ENCODE measurements around the gene RAB11FIP3. TPM values are rescaled to one million over a fixed set of nuclear protein-coding genes. Genes with fewer than 3 reads are reported as not detected.
"Not testable (repeated sequence)": the region's sequence is repeated elsewhere in the genome, so short reads cannot be mapped to it uniquely, and the experiment has no call there.

The RAB11FIP3 gene
- total RNA-seq, 1 donor from 2014 or later = 53.8 TPM

DNA sequence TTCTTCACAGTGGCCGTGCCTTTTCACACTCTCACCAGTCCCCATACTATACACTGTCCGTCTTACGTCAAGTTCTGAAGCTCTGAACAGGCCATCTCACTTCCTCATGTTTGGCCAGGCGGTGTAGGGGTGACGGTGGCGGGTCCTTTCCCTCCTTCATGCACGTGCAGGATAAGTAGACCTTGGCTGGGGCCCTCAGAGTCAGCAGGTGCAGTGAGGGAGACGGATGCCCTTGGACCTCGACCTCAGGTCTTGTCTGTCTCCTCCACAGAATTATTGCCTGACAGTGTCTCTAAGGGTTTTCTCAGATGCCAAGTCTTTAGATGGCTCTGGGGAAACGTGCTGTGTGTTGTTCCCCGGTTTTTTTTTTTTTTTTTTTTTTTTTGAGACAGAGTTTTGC lies 37.6 kb downstream of the RAB11FIP3 start:
- DNase-seq (ENCODE audit: extremely low read depth, low read depth, low spot score) = no peak

DNA sequence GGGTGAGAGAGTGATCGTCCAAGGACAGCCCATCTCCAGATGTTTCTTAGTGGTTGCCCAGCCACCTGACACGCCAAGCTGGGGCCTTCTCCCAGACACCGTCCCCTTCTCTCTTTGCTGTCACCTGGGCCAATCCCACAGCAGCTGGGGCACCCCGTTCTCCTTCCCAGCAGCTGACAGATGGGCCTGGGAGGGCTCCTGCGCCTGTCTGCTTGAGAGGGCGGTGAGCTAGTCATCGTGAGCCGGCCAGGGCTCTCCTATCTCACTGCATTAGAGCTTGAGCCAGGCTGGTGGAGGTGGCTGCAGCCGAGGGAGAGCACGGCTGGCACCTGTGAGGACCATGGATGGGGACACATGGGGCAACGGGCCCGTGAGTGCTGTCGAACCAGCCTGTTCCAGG lies 41.2 kb downstream of the RAB11FIP3 start:
- no peak for DNase-seq (ENCODE audit: extremely low read depth, low read depth, low spot score)

GRCh38 chr16:467249-467871 lies 41.9 kb downstream of the RAB11FIP3 start:
- DNase-seq (ENCODE audit: extremely low read depth, low read depth, low spot score) = not testable (repeated sequence)

DNA sequence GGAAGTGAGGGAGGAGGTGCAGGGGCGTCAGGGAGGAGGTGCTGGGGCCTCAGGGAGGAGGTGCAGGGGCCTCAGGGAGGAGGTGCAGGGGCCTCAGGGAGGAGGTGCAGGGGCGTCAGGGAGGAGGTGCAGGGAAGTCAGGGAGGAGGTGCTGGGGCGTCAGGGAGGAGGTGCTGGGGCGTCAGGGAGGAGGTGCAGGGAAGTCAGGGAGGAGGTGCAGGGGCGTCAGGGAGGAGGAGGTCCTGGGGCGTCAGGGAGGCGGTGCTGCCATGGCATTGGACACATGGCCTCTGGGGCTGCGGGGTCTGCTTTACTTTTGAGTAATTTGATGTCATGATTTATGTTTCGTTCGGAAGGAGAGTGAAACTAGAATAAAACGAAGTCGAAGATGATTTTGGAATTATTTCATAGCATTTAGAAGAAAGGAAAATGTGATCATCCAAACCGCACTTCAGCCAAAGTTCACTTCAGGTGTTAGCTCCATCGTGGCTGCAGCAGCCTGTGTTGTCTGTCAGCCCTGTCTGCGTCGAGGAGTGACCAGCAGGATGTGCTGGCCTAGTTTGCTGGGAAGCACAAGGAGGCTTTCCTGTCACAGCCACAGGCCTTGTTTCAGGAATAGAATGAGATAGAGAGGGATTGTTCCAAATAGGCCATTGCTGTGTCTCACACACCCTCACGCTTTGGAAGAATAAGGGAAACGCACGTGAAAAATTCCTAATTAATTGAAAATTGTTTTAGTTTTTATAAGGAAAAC lies 42.8 kb downstream of the RAB11FIP3 start:
- DNase-seq (ENCODE audit: extremely low read depth, low read depth, low spot score) = no peak

- DNase-seq (ENCODE audit: extremely low read depth, low read depth, low spot score) = not testable (repeated sequence)
Observed at GRCh38 chr16:469459-469858, 44.0 kb downstream of the RAB11FIP3 start.

GRCh38 chr16:470418-470817 lies 45.0 kb downstream of the RAB11FIP3 start:
- no peak for DNase-seq (ENCODE audit: extremely low read depth, low read depth, low spot score)

DNA sequence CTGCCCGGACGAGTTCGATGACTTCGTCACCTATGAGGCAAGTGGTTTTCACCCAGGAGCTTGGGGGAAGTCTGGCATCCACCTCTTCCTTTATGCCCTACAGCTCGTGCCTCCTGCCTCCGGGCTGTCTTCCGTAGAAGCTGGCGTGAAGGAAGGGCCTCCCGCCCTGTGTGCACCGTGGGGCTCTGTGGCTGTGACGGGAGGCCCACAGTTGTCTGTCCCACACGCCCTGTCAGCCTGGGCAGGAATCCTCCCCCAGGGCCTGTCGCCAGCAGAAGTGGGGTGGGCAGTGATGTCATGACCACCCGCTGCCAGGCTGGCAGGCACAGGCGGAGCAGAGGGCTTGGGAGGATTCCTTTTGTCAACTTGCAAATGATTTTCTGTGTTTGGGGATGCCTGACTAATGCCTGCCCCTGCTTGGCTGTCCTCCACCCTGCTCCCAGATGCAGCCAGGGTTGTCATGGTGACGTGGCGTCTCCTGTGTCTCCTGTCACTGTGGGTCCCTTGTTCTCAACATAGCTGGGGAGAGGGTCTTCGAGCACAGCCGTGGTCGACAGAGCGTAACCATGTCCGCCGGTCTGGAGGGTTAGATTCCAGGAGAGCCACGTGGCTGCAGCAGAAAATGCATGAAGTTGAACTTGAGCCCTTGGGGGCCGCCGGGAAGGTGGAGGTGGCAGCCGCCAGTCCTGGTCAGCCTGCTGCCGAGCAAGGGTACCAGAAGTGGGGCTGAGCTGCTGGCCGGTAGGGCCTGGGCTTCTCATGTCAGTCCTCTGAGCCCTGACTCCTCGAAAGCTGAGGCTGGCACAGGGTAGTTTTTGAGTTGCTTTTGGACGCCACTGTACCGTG lies 46.1 kb downstream of the RAB11FIP3 start:
- no peak for DNase-seq (ENCODE audit: extremely low read depth, low read depth, low spot score)

DNA sequence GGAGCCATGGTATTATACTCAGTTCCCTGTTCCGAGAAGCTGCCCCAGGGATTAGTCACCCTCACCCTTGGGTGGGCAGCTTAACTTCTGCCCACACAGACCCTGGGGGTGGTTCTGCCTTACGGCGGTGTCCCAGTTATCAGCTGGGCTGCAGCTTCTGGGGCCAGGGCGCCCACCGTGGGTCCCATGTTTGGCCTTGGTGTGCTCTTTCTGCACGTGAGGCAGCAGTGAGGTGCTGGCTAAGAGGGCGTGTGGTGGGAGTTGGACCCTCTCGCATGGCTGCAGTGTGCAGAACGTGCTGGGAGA lies 46.7 kb downstream of the RAB11FIP3 start:
- no peak for DNase-seq (ENCODE audit: extremely low read depth, low read depth, low spot score)

DNA sequence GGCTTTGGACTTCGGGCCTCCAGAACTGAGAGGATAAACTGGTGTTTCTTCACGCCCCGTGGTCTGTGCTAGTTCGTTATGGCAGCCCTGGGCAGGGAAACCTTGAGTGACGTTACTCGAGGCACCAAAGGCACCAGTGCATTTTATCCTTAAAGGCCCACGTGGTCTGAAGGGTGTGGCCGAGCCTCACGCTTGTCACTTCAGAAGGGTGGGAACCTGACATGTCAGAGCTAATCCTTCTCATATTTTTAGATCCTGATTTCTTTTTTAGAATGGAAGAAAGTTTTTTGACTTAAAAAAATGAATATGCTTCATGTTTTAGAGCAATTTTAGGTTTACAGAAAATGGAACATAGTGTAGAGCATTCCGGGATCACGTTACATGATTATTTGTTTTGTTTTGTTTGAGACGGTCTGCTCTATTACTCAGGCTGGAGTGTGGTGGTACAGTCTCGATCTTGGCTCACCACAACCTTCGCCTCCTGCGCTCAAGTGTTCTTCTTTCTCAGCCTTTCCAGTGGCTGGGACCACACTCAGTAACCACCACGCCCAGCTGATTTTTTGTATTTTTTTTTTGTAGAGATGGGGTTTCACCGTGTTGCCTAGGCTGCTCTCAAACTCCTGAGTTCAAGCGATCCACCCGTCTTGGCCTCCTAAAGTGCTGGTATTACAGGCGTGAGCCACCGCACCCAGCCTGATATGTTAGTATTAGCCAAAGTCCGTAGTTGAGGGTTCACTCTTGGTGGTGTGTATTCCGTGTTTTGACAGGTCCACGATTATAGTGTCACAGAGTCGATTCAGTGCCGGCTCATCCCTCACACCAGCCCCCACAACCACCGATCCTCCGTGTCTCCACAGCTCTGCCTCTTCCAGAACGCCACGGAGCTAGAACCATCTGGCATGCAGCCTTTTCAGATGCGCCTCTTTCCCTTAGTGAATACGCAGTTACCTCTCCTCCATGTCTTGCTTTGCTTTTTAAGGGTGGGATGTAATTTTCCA lies 47.9 kb downstream of the RAB11FIP3 start:
- no peak for DNase-seq (ENCODE audit: extremely low read depth, low read depth, low spot score)

DNA sequence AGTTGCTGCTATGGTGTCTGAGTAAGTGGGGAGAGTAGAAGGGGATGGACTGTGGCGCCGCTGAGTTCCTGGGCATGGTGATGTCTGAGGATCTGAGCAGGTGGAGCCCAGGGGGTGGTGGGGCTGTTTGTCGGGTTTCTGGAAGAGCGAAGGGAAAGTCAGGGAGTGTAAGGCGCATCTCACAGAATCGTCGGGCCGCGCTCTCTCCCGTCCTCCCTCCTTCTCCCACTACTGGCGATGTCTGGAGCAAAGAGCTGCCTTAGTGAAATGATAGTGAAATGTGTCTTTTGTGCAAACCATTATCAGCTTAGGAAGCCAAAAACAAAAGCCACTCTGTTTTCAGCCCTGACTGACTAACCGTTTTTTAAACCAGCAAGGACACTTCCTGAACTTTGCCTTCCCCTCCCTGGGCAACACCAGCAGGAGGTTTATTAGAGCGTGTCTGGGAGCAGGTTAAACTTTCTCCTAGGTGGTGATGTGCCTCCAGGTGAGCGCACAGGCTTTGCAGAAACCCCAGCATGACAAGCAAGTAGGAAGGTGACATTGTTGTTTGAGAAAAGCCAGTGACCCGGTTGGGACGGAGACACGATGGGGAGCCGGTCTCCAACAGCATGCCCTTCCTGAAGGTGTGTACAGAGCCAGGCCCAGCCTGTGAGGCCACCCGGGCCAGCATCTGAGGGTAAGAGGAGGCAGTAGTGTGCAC lies 49.1 kb downstream of the RAB11FIP3 start:
- no peak for DNase-seq (ENCODE audit: extremely low read depth, low read depth, low spot score)

GRCh38 chr16:476039-476438 lies 50.6 kb downstream of the RAB11FIP3 start:
- no peak for DNase-seq (ENCODE audit: extremely low read depth, low read depth, low spot score)

- DNase-seq (ENCODE audit: extremely low read depth, low read depth, low spot score) = no peak
Observed at GRCh38 chr16:477301-478157, 52.1 kb downstream of the RAB11FIP3 start.

- DNase-seq (ENCODE audit: extremely low read depth, low read depth, low spot score) = not testable (repeated sequence)
Observed at GRCh38 chr16:478287-478686, 52.8 kb downstream of the RAB11FIP3 start.

DNA sequence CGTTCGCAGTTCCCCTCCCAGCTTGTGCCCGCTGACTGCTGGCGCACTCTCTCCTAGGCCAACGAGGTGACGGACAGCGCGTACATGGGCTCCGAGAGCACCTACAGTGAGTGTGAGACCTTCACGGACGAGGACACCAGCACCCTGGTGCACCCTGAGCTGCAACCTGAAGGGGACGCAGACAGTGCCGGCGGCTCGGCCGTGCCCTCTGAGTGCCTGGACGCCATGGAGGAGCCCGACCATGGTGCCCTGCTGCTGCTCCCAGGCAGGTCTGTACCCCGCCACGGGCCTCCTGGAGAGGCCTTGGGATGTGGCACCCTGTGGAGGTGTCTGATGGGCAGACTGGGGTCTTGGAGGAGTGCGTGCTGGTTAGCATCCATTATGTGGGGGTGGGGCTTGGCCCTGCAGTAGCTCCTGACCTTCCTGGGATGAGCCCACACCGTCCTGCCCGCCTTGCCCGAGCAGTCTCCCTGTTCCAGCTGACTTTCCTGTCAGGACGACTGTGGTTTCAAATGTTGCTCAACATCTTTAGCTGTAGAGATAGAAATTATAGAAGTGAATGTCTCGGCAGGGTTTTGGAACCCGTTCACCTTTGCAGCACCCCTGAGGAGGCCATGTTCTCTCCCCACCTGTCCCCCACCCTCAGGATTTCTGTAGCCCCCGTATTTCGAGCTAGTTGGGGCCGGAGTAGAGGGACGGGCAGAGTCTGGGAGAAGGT lies 57.2 kb downstream of the RAB11FIP3 start:
- no peak for DNase-seq (ENCODE audit: extremely low read depth, low read depth, low spot score)

GRCh38 chr16:483341-484075 lies 58.1 kb downstream of the RAB11FIP3 start:
- DNase-seq (ENCODE audit: extremely low read depth, low read depth, low spot score) = no peak

DNA sequence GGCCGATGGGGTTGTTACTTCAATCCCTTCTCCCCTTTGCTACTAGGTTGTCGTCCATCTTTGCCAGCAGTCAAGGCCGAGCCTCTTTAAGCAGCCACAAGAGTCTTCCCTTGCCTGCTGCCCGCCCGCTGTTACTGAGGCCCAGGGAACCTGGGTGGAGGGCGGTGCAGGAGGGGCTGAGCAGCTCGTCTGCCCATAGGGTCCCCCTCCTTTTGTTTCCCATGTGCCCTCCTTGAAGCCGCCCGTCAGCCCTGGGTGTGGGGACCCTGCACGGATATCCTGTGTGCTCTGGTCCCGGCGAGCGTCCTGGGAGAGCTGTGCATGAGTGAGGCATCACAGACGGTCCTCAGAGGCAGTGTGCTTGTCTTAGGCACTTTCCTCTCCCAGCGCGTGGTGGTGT lies 64.2 kb downstream of the RAB11FIP3 start:
- DNase-seq (ENCODE audit: extremely low read depth, low read depth, low spot score) = no peak

DNA sequence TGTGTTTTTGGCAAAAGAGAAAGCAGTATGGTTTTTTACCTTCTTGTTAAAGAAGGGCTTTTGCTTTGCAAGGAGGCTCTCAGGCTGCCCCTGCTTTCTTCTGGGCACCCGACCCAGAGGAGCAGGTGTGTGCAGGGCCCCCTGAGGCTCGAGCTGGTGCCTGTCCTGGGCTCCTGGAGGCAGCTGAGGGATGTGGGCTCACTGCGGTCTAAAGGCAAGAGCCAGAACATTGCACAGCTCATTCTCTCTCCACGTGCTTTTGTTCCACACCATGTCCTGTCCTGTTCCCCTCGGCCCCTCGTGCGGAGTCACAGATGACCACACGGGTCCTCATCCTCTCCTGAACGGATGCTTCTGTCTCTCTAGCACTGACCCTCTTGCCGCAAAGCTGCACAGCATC lies 65.3 kb downstream of the RAB11FIP3 start:
- DNase-seq (ENCODE audit: extremely low read depth, low read depth, low spot score) = no peak
